CD4-positive, alpha-beta T cell treated with Interferon alpha-2 for 1 hour (primary cell): Measurements from ENCODE around the gene SYNPO.

Experiments
- DNase-seq, 2 donors: peaks; one replicate each; pipeline ENCODE4 v3.0.0-alpha.2; 2020 to 2022

The SYNPO gene

DNA sequence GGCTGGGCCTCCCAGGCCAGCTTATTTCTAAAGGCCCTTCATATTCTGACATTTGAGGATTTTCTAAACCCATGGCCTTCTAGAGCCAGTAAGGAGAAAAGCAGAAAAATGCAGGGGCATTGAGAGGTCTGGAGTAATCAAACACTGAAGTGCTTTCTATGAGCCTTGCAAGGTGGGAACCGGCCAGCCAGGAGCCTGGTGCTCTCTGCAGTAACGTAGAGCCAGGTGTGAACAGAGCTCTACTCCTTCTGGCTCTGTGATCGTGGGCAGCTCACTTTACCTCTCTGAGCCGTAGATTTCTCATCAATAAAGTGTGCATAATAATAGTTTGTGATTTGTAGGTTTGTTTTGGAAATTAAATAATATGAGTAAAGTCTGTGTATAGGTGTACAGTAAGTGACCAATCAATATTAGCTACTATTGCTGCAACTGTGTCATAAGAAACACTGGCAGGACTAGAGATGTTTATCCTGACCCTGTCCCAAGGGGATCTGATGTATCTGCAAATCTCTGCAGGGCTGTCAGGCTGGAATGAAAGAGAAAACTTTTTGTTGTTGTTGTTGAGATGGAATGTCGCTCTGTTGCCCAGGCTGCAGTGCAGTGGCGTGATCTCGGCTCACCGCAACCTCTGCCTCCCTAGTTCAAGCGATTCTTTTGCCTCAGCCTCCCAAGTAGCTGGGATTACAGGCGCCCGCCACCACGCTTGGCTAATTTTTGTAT is 2.7 kb downstream of the SYNPO start:
- no peak for DNase-seq

- DNase-seq, result no peak
These were observed 3.6 kb downstream of the SYNPO start for GRCh38 chr5:150644058-150644457.

GRCh38 chr5:150644514-150644913 is 4.1 kb downstream of the SYNPO start:
- no peak for DNase-seq

DNA sequence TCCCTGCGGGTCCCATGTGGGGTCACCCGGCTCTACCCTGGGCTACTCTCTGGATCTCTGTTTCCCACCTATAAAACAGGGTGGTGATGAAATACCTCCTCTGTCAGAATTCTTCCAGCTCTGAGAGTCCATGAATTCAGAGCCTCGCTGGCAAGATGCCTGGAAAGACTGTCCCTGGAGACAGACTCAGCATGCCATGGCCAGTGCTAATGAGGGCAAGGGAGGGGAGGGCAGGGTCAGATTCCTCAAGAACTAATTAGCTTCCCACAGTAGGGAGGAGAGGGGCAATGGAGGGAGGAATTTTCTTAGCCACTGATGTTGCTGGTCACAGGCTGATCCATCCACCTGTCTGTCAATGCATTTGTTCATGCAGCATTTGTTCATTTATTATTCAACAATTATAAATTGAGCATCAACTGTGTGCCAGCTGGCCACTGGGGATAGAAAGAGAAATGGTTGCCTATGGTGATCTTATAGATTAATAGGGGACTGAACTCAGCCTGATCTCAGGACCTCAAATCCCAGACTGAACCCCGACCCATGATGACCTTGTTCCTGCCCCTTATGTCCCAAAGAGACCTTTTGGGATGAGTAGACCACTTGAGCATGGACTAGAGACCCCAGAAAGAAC is 4.7 kb downstream of the SYNPO start:
- DNase-seq, result no peak

DNA sequence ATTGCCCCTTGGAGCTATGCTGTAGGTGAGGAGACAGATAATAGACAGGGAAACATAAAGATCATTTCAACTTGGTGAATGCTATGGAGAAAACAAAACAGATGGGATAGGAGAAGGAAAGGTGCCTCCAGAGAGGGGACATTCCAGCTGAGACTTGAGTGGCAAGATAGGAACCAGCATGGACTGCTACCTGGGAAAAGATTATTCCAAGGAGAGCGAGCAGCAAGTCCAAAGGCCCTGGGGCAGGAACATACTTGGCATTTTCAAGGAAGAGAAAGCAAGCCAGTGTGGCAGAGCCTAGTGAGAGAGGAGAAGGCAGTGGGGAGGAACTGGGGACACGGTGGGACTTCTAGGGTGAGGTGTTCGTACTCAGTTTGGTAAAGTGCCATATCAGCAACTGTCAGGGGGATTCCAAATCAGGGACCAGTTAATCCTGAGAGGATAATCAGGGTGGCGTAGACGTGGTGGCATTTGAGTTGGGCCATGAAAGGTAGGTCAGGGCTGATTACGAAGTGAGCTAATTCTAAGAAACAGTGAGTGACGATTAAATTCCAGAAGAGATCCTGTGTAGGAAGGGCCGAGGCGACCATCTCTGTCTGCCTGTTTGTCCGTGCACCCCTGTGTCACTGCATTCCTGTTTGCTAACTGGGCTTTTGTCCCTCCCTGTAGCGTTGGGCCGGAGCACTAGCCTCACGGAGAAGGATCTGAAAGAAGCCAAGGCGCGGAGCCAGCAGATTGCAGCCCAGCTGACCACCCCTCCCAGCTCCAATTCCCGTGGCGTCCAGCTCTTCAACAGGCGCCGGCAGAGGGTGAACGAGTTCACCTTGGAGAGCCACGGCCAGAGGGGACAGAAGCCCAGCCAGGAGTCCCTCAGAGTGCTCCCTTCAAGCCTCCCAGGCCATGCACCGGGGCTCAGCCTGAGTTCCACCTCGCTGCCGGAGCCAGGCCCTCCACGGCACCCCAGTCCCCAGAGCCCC is 7.1 kb downstream of the SYNPO start:
- no peak for DNase-seq

DNA sequence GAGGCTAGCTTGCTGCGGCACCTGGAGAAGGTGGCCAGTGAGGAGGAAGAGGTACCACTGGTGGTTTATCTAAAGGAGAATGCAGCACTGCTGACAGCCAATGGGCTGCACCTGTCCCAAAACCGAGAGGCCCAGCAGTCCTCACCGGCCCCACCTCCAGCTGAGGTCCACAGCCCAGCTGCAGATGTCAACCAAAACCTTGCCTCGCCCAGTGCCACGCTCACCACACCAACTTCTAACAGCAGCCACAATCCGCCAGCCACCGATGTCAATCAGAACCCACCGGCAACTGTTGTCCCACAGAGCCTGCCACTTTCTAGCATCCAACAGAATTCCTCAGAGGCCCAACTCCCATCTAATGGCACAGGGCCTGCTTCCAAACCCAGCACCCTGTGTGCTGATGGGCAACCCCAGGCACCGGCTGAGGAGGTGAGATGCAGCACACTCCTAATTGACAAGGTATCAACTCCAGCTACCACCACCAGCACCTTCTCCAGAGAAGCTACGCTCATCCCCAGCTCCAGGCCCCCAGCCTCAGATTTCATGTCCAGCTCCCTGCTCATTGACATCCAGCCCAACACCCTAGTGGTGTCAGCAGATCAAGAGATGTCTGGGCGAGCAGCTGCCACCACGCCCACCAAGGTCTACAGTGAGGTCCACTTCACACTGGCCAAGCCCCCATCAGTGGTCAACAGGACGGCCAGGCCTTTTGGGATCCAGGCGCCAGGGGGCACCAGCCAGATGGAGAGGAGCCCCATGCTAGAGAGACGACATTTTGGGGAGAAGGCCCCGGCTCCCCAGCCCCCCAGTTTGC is 8.0 kb downstream of the SYNPO start:
- no peak for DNase-seq

DNA sequence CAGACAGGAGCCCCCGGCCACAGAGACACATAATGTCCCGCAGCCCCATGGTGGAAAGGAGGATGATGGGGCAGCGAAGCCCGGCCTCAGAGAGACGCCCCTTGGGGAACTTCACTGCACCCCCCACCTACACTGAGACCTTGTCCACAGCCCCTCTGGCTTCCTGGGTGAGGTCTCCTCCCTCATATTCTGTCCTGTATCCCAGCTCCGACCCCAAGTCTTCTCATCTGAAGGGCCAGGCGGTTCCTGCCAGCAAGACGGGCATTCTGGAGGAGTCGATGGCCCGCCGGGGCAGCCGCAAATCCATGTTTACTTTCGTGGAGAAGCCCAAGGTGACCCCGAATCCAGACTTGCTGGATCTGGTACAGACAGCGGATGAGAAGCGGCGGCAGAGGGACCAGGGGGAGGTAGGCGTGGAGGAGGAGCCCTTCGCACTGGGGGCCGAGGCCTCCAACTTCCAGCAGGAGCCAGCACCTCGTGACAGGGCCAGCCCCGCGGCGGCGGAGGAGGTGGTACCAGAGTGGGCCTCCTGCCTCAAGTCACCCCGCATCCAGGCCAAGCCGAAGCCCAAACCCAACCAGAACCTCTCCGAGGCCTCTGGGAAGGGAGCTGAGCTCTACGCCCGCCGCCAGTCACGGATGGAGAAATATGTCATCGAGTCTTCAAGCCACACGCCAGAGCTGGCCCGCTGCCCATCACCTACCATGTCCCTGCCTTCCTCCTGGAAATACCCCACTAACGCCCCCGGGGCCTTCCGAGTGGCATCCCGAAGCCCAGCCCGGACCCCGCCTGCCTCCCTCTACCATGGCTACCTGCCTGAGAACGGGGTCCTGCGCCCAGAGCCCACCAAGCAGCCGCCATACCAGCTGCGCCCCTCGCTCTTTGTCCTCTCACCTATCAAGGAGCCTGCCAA is 8.9 kb downstream of the SYNPO start:
- no peak for DNase-seq

DNA sequence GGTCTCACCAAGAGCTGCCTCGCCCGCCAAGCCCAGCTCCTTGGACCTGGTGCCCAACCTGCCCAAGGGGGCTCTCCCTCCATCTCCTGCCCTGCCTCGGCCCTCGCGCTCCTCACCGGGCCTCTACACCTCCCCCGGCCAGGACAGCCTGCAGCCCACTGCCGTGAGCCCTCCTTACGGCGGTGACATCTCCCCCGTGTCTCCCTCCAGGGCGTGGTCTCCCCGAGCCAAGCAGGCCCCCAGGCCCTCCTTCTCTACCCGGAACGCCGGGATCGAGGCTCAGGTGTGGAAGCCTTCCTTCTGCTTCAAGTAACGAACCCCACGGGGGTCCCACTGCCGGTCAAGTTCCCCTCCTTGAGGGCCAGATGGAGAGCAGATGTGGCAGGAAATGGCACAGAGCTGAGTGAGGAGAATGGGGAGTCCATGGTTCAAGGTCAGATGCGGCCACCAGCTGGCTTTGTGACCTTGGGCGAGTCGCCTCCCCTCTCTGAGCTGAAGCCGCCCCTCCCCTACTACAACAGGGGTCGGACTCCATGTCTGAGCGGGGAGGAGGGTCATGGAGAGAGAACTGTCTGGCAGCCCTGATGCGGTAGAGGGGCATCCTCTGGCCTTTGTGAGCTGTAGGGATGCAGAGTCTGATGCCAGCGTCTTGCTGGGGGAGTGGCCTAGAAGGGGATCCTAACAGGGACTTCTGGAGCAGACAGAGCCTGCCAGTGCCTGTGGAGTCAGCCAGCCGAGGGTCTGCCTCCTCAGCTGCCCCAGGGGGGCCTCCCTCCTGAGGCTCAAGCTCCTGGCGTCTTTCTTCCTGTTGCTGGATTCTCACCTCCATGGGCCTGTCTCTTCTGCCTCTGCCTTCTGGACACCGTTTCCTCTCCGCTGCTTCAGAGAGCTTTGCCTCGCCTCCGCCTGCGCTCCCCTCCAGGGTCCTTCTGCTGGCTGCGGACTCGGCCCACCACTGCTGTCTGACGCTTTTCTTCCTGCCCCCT is 9.9 kb downstream of the SYNPO start:
- DNase-seq, result no peak

DNA sequence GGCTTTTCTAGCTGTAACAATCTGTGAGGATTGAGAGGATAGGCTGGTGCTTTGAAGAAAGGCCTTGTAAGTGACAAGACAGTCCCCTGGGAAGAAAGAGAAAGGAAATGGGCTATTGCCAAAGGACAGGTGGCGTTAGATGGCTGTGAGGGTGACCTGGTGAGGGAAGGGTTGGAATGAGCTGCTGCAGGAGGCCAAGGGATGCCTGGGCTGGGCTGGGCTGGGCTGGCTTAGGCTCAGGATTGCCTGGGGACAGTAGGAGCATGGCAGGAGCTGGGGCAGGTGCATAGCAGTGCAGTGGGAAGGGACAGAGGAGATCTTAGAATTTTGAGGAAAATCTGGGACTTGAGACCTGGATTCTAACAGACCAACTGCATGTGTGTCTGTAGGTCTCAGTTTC is 10.9 kb downstream of the SYNPO start:
- DNase-seq, result no peak

GRCh38 chr5:150651924-150652671 is 11.6 kb downstream of the SYNPO start:
- no peak for DNase-seq

GRCh38 chr5:150653145-150653761 is 12.8 kb downstream of the SYNPO start:
- DNase-seq, result no peak

- DNase-seq, result peak in 1 of 2 donors; percentile 4
These were observed 13.5 kb downstream of the SYNPO start for GRCh38 chr5:150653762-150654556.

- no peak for DNase-seq
These were observed 14.8 kb downstream of the SYNPO start for GRCh38 chr5:150655221-150655620.

DNA sequence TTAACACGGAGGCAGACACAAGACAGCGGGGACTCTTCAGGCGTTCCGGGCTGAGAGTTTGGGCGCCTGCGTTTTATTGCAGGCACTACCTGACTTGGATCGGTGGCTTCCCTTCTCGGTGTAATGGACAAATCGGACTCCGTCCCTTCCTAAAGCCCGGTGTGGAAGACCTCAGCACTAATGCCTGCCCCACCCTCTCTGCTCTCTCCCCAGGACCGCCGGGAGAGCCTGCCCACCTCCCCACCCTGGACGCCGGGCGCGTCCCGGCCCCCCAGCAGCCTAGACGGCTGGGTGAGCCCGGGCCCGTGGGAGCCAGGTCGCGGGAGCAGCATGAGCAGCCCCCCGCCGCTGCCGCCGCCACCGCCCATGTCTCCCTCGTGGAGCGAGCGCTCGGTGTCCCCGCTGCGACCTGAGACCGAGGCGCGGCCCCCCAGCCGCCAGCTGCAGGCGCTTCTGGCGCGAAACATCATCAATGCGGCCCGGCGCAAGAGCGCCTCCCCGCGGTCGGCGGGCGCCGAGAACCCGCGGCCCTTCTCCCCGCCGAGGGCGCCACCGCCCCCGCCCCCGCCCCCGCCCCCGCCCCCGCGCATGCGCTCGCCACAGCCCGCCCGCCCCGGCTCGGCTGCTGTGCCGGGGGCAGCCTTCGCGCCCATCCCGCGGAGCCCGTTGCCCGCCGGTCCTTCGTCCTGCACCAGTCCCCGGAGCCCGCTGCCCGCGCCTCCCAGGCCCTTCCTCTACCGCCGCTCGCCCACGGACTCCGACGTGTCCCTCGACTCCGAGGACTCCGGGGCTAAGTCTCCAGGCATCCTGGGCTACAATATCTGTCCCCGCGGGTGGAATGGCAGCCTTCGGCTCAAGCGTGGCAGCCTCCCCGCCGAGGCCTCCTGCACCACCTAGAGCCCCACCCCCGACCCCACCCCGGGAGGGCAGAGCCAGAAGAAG is 16.0 kb downstream of the SYNPO start:
- peak; percentile 84 to 89 for DNase-seq

- no peak for DNase-seq
These were observed 17.7 kb downstream of the SYNPO start for GRCh38 chr5:150658121-150658520.

DNA sequence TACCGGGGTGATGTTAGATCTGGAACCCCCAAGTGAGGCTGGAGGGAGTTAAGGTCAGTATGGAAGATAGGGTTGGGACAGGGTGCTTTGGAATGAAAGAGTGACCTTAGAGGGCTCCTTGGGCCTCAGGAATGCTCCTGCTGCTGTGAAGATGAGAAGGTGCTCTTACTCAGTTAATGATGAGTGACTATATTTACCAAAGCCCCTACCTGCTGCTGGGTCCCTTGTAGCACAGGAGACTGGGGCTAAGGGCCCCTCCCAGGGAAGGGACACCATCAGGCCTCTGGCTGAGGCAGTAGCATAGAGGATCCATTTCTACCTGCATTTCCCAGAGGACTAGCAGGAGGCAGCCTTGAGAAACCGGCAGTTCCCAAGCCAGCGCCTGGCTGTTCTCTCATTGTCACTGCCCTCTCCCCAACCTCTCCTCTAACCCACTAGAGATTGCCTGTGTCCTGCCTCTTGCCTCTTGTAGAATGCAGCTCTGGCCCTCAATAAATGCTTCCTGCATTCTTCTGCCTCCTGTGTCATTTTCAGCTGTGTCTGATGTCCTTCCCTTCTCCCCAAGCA is 18.3 kb downstream of the SYNPO start:
- no peak for DNase-seq
